ENCODE results near the gene MGAM2.

DNA sequence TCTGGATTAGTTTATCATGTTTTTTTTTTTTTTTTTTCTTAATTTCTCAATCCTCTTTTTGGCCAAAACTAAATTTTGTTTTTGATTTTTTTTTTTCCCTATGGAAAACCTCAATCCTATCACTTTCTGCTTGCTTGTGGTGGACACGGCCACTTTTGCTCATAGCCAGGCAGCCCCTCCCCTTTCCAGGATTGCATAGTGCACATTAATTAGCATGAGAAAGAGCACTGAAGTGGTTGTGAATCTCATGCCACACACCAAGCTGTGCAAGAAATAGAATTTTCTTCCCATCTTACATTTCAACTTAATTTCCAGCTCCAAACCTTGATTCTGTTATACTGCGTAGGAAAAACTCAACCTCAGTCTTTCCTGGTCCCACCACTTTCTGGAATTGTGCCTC lies 34.6 kb downstream of the MGAM2 start:
- TF ChIP-seq, protein P1, sequence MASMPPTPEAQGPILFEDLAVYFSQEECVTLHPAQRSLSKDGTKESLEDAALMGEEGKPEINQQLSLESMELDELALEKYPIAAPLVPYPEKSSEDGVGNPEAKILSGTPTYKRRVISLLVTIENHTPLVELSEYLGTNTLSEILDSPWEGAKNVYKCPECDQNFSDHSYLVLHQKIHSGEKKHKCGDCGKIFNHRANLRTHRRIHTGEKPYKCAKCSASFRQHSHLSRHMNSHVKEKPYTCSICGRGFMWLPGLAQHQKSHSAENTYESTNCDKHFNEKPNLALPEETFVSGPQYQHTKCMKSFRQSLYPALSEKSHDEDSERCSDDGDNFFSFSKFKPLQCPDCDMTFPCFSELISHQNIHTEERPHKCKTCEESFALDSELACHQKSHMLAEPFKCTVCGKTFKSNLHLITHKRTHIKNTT (CRISPR knock-in tag; IDR thresholded peaks at IDR 0.05), result no peak
- no peak for TF ChIP-seq IRF1 (CRISPR knock-in tag; IDR thresholded peaks at IDR 0.05; ENCODE audit: low read depth)
- no peak for TF ChIP-seq ZBTB7B (CRISPR knock-in tag; IDR thresholded peaks at IDR 0.05)
